Parathyroid adenoma (tissue), 2 donors: ENCODE measurements around the gene PCNT.
"Not testable (repeated sequence)": the region's sequence is repeated elsewhere in the genome, so short reads cannot be mapped to it uniquely, and the experiment has no call there.

ENCODE experiments used
- H2AFZ ChIP-seq: fragments of 300-600 bp; sonication (generic); one replicate; pipeline ENCODE4 v1.7.0; 2017; ENCODE audit warnings: antibody characterized with exemption, mild to moderate bottlenecking
- H3K27ac ChIP-seq: fragments of 300-600 bp; sonication (generic); one replicate; pipeline ENCODE4 v1.7.0; 2017
- H3K27me3 ChIP-seq: fragments of 300-600 bp; sonication (generic); one replicate; pipeline ENCODE4 v1.7.0; 2017; ENCODE audit warnings: low read length; ENCODE audit not compliant: control insufficient read depth, insufficient read depth
- H3K36me3 ChIP-seq: fragments of 300-600 bp; sonication (generic); one replicate; pipeline ENCODE4 v1.7.0; 2017; ENCODE audit warnings: low read length; ENCODE audit not compliant: control insufficient read depth, insufficient read depth
- H3K4me1 ChIP-seq: fragments of 300-600 bp; sonication (generic); one replicate; pipeline ENCODE4 v1.7.0; 2017; ENCODE audit warnings: control low read depth
- H3K4me2 ChIP-seq: fragments of 300-600 bp; sonication (generic); one replicate; pipeline ENCODE4 v1.7.0; 2017; ENCODE audit warnings: low read length
- H3K4me3 ChIP-seq: fragments of 300-600 bp; sonication (generic); one replicate; pipeline ENCODE4 v1.7.0; 2017; ENCODE audit warnings: low read depth, low read length
- H3K79me2 ChIP-seq: fragments of 300-600 bp; sonication (generic); one replicate; pipeline ENCODE4 v1.7.0; 2017; ENCODE audit warnings: control low read depth
- H3K9ac ChIP-seq: fragments of 300-600 bp; sonication (generic); one replicate; pipeline ENCODE4 v1.7.0; 2017; ENCODE audit warnings: mild to moderate bottlenecking
- H3K9me3 ChIP-seq: fragments of 300-600 bp; sonication (generic); one replicate; pipeline ENCODE4 v1.7.0; 2017; ENCODE audit warnings: low read length; ENCODE audit not compliant: control insufficient read depth
- CTCF ChIP-seq: fragments of 300-600 bp; sonication (generic); IDR thresholded peaks from one replicate; pipeline ENCODE4 v1.7.0; 2017; ENCODE audit warnings: antibody characterized with exemption, mild to moderate bottlenecking
- donor health status: primary hyperparathyroidism.

PCNT gene

GRCh38 chr21:46304437-46304836 is 19.5 kb upstream of the PCNT start:
- H3K9me3 ChIP-seq = no peaks in the 10 kb centered on the region
- no peak for TF ChIP-seq CTCF
- no peaks in the 10 kb centered on the region for H3K27me3 ChIP-seq
- H3K36me3 ChIP-seq = no peaks in the 10 kb centered on the region
- H3K4me2 ChIP-seq = no peak overlapping the region
- no peak overlapping the region for H2AFZ ChIP-seq
- no peaks in the 10 kb centered on the region for H3K79me2 ChIP-seq
- H3K4me1 ChIP-seq = no peaks in the 10 kb centered on the region
- H3K4me3 ChIP-seq = no peak overlapping the region
- no peak overlapping the region for H3K27ac ChIP-seq
- H3K9ac ChIP-seq = no peak overlapping the region

- Histone ChIP-seq H2AFZ (no peak overlapping the region), H3K27ac (no peak overlapping the region), H3K4me3 (no peak overlapping the region), H3K9ac (no peak overlapping the region), H3K4me1 (no peaks in the 10 kb centered on the region), H3K27me3 (no peaks in the 10 kb centered on the region), H3K79me2 (no peaks in the 10 kb centered on the region), H3K36me3 (no peaks in the 10 kb centered on the region), H3K4me2 (no peak overlapping the region), H3K9me3 (no peaks in the 10 kb centered on the region)
- TF ChIP-seq CTCF = no peak
Measured at GRCh38 chr21:46304955-46305354, 19.0 kb upstream of the PCNT start.

GRCh38 chr21:46307625-46308024 is 16.3 kb upstream of the PCNT start:
- no peak overlapping the region for H3K4me2 ChIP-seq
- TF ChIP-seq CTCF = no peak
- no peak overlapping the region for H2AFZ ChIP-seq
- no peak overlapping the region for H3K4me3 ChIP-seq
- no peak overlapping the region for H3K9ac ChIP-seq
- H3K4me1 ChIP-seq = no peaks in the 10 kb centered on the region
- H3K79me2 ChIP-seq = no peaks in the 10 kb centered on the region
- no peaks in the 10 kb centered on the region for H3K27me3 ChIP-seq
- H3K36me3 ChIP-seq = no peaks in the 10 kb centered on the region
- H3K27ac ChIP-seq = no peak overlapping the region
- H3K9me3 ChIP-seq = no peaks in the 10 kb centered on the region

GRCh38 chr21:46308431-46308830 is 15.5 kb upstream of the PCNT start:
- Histone ChIP-seq H2AFZ (no peak overlapping the region), H3K9me3 (no peaks in the 10 kb centered on the region), H3K27ac (no peak overlapping the region), H3K9ac (no peak overlapping the region), H3K36me3 (no peaks in the 10 kb centered on the region), H3K4me2 (no peak overlapping the region), H3K4me3 (no peak overlapping the region), H3K27me3 (no peaks in the 10 kb centered on the region), H3K4me1 (no peaks in the 10 kb centered on the region), H3K79me2 (no peaks in the 10 kb centered on the region)
- no peak for TF ChIP-seq CTCF

- not testable (repeated sequence) for H3K9ac ChIP-seq, H3K79me2 ChIP-seq, H3K4me3 ChIP-seq, H3K27me3 ChIP-seq, H3K27ac ChIP-seq, H3K4me2 ChIP-seq, H3K4me1 ChIP-seq, H3K9me3 ChIP-seq, H2AFZ ChIP-seq, H3K36me3 ChIP-seq
Measured at GRCh38 chr21:46310260-46310659, 13.7 kb upstream of the PCNT start.
